A673 (cell line): Measurements from ENCODE around the gene STPG3. TPM values are rescaled to one million over a fixed set of nuclear protein-coding genes. Genes with fewer than 3 reads are reported as not detected.
A peak's percentile ranks its signal among the peaks of the same experiment; 100 is the strongest.

Experiments used
- BruUV-seq: library from RNA; stranded (reverse); fragments of 400-500 nt; replicated peaks from 2 replicates; lab custom pipeline; 2021; lab: Mats Ljungman, UMichigan
- CTCF ChIA-PET: fragments of 300-600 bp; sonication (Branson Sonifier 250); formaldehyde crosslinking; loops from one replicate; lab custom pipeline; 2022; ENCODE audit warnings: antibody characterized with exemption; lab: Charles Lee
- POLR2A ChIA-PET: fragments of 300-600 bp; sonication (Branson Sonifier 250); formaldehyde crosslinking; loops from one replicate; lab custom pipeline; 2022; ENCODE audit warnings: antibody characterized with exemption; ENCODE audit not compliant: low non-redundant PET; lab: Charles Lee
- DNase-seq: peaks from one replicate; pipeline ENCODE4 v3.0.0-alpha.2; 2015; ENCODE audit warnings: low spot score
- H3K27ac ChIP-seq: fragments of 200-600 bp; sonication (generic); 2 replicates; pipeline ENCODE4 v1.5.1; 2016; ENCODE audit warnings: mixed run types, low read depth, mild to moderate bottlenecking, mixed read lengths, antibody characterized with exemption, low read length; ENCODE audit not compliant: poor library complexity, severe bottlenecking
- H3K27me3 ChIP-seq: fragments of 200-600 bp; sonication (generic); replicated peaks from 2 replicates; pipeline ENCODE4 v1.6.1; 2017; ENCODE audit warnings: mixed run types, low read depth, mild to moderate bottlenecking, mixed read lengths, antibody characterized with exemption, low read length; ENCODE audit not compliant: insufficient read depth, poor library complexity
- H3K36me3 ChIP-seq: fragments of 200-600 bp; sonication (generic); 2 replicates; pipeline ENCODE4 v1.6.1; 2016; ENCODE audit warnings: mixed run types, mild to moderate bottlenecking, mixed read lengths, antibody characterized with exemption, low read length; ENCODE audit not compliant: insufficient read depth, poor library complexity, severe bottlenecking
- H3K4me1 ChIP-seq: fragments of 200-600 bp; sonication (generic); 2 replicates; pipeline ENCODE4 v1.6.1; 2017; ENCODE audit warnings: mixed run types, mild to moderate bottlenecking, mixed read lengths, antibody characterized with exemption, low read length; ENCODE audit not compliant: insufficient read depth, poor library complexity, severe bottlenecking
- H3K4me3 ChIP-seq: fragments of 200-600 bp; sonication (generic); 2 replicates; pipeline ENCODE4 v1.5.1; 2016; ENCODE audit warnings: low read depth, mixed run types, mild to moderate bottlenecking, mixed read lengths, low read length; ENCODE audit not compliant: poor library complexity, severe bottlenecking
- H3K9me3 ChIP-seq: fragments of 200-600 bp; sonication (generic); 2 replicates; pipeline ENCODE4 v1.6.1; 2016; ENCODE audit warnings: mixed run types, low read depth, mild to moderate bottlenecking, mixed read lengths, antibody characterized with exemption, low read length; ENCODE audit not compliant: poor library complexity, severe bottlenecking
- CTCF ChIP-seq: fragments of 300-800, 200-600 bp; sonication (generic); conservative IDR thresholded peaks from 2 replicates; pipeline ENCODE4 v1.5.1; 2017; ENCODE audit warnings: low read depth, mild to moderate bottlenecking, antibody characterized with exemption, low read length, moderate library complexity, mixed read lengths
- EZH2 ChIP-seq: fragments of 200-600 bp; sonication (generic); IDR thresholded peaks from 2 replicates; pipeline ENCODE4 v1.6.1; 2017; ENCODE audit warnings: borderline replicate concordance, low read depth, mild to moderate bottlenecking, mixed read lengths, antibody characterized with exemption, low read length; ENCODE audit not compliant: poor library complexity, severe bottlenecking
- intact Hi-C: fragments of 100-400 bp; cut with micrococcal nuclease; formaldehyde crosslinking; loops from one replicate; pipeline ENCODE4 v1.10.0; 2022; ENCODE audit not compliant: unreplicated experiment
- total RNA-seq: library from RNA; stranded (reverse); gene quantifications from 2 replicates; pipeline ENCODE4 v1.2.3, GENCODE V29; 2021

Gene STPG3
- total RNA-seq, 1 experiment from 2014 or later: not detected

- H3K36me3 ChIP-seq: no peaks in the 10 kb centered on the region
- intact Hi-C loops: loop anchor here (5.0 kb wide), 1 partner anchor 430 kb away; the partner anchor contains the start of gene TMEM141
- no peaks in the 10 kb centered on the region for H3K27me3 ChIP-seq
- ChIA-PET POLR2A (no interaction called here), CTCF (interaction anchor here (0.5 to 1.7 kb wide), 5 partner anchors 12 to 224 kb away, joined by 3 to 22 read pairs (median 4); no protein-coding TSS in a partner anchor)
- DNase-seq: no peak
- no TSS peak for BruUV-seq
- H3K9me3 ChIP-seq: no peaks in the 10 kb centered on the region
- peak within 1 kb of the TSS; percentile 67 for H3K27ac ChIP-seq
- peak within 1 kb of the TSS; percentile 72 for H3K4me3 ChIP-seq
- TF ChIP-seq EZH2 (no peak), CTCF (no peak)
- peaks cover 9% of the 10 kb centered on the region for H3K4me1 ChIP-seq
Measured at GRCh38 chr9:137222190-137223077, 28.7 kb upstream of the STPG3 start, which contains the start of gene RNF208. TSS of gene RNF208 (minus strand) at chr9:137222240. CDS start at chr9:137221212, 1,028 bp downstream.

- ChIA-PET CTCF (interaction anchor here (0.6 to 1.7 kb wide), 9 partner anchors 9 to 339 kb away, joined by 3 to 22 read pairs (median 5); no protein-coding TSS in a partner anchor), POLR2A (interaction anchor here (0.6 to 0.7 kb wide), 3 partner anchors 17 to 152 kb away, joined by 3 to 16 read pairs (median 9); no protein-coding TSS in a partner anchor)
- Histone ChIP-seq H3K4me3 (peak overlapping the region; percentile 72), H3K27me3 (no peaks in the 10 kb centered on the region), H3K4me1 (peaks cover 9% of the 10 kb centered on the region), H3K27ac (peak overlapping the region; percentile 87), H3K9me3 (no peaks in the 10 kb centered on the region), H3K36me3 (no peaks in the 10 kb centered on the region)
- intact Hi-C loops: loop anchor here (5.0 kb wide), 1 partner anchor 431 kb away; the partner anchor contains the start of gene TMEM141
- TF ChIP-seq CTCF (no peak), EZH2 (no peak)
- BruUV-seq: no TSS peak
- DNase-seq: peak; percentile 99
Measured at GRCh38 chr9:137223078-137223970, 27.8 kb upstream of the STPG3 start.
